ENCODE measurements around the gene KANSL1.

- TF ChIP-seq CTCF (IDR thresholded peaks at IDR 0.05) (no peak), POLR2A (IDR thresholded peaks at IDR 0.05) (no peak), EP300 (IDR thresholded peaks at IDR 0.05) (no peak), POLR2AphosphoS5 (IDR thresholded peaks at IDR 0.05) (no peak)
These were observed 51.6 kb downstream of the KANSL1 start for GRCh38 chr17:46141645-46142044.
